Measurements from ENCODE around the gene ANGPTL4. TPM values are rescaled to one million over a fixed set of nuclear protein-coding genes. Genes with fewer than 3 reads are reported as not detected.

Gene ANGPTL4
- total and polyA plus RNA-seq, 2 of the 13 experiments (the other 11 are each of a cell fraction or from before 2014, with no cell fraction given) = 0.80 to 21.7 TPM

- TF ChIP-seq, protein P1, sequence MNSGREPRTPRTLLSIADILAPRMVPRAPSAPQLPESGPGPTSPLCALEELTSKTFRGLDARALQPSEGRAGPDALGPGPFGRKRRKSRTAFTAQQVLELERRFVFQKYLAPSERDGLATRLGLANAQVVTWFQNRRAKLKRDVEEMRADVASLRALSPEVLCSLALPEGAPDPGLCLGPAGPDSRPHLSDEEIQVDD (CRISPR knock-in tag; IDR thresholded peaks at IDR 0.05; ENCODE audit: borderline replicate concordance) = no peak
- TF ChIP-seq CREM (IDR thresholded peaks at IDR 0.05) (0 out of 2 replicates have a peak, but pooled peaks have one; percentile 40), CREM (CRISPR knock-in tag; IDR thresholded peaks at IDR 0.05) (no peak), IRF2 (CRISPR knock-in tag; IDR thresholded peaks at IDR 0.05) (0 out of 2 replicates have a peak, but pooled peaks have one; percentile 17), ATF4 (CRISPR knock-in tag; IDR thresholded peaks at IDR 0.05) (no peak), ZNF143 (CRISPR knock-in tag; IDR thresholded peaks at IDR 0.05) (no peak), NAIF1 (CRISPR knock-in tag; IDR thresholded peaks at IDR 0.05; ENCODE audit: borderline replicate concordance) (no peak), FOXK1 (CRISPR knock-in tag; IDR thresholded peaks at IDR 0.05; ENCODE audit: borderline replicate concordance, low read depth) (peak; percentile 62; the same call in 1 of the 2 replicates), SP5 (CRISPR knock-in tag; IDR thresholded peaks at IDR 0.05; ENCODE audit: borderline replicate concordance, low read depth) (peak; percentile 94), SALL2 (CRISPR knock-in tag; IDR thresholded peaks at IDR 0.05) (no peak), ZBTB8A (CRISPR knock-in tag; IDR thresholded peaks at IDR 0.05; ENCODE audit: borderline replicate concordance, low read depth) (no peak), ZNF777 (CRISPR knock-in tag; IDR thresholded peaks at IDR 0.05) (no peak), DNMT1 (CRISPR knock-in tag; IDR thresholded peaks at IDR 0.05) (no peak), XRCC5 (optimal IDR thresholded peaks at IDR 0.05; ENCODE audit: low read length) (no peak), CREB1 (IDR thresholded peaks at IDR 0.05) (peak; percentile 81), CREB1 (CRISPR knock-in tag; IDR thresholded peaks at IDR 0.05) (peak; percentile 68), DDIT3 (CRISPR knock-in tag; IDR thresholded peaks at IDR 0.05) (no peak), FOXC1 (CRISPR knock-in tag; IDR thresholded peaks at IDR 0.05; ENCODE audit: borderline replicate concordance) (no peak), ZFP36L1 (CRISPR knock-in tag; IDR thresholded peaks at IDR 0.05) (no peak), FOSL2 (CRISPR knock-in tag; IDR thresholded peaks at IDR 0.05) (peak; percentile 97), ZNF280B (CRISPR knock-in tag; IDR thresholded peaks at IDR 0.05; ENCODE audit: borderline replicate concordance) (no peak), NRL (CRISPR knock-in tag; IDR thresholded peaks at IDR 0.05; ENCODE audit: borderline replicate concordance) (no peak), ZBTB1 (CRISPR knock-in tag; IDR thresholded peaks at IDR 0.05; ENCODE audit: borderline replicate concordance) (no peak), CENPT (CRISPR knock-in tag; IDR thresholded peaks at IDR 0.05; ENCODE audit: low read depth) (no peak), ZNF292 (CRISPR knock-in tag; IDR thresholded peaks at IDR 0.05; ENCODE audit: borderline replicate concordance, low read depth) (peak; percentile 53; the same call in 1 of the 2 replicates)
- TF ChIP-seq, protein P2, sequence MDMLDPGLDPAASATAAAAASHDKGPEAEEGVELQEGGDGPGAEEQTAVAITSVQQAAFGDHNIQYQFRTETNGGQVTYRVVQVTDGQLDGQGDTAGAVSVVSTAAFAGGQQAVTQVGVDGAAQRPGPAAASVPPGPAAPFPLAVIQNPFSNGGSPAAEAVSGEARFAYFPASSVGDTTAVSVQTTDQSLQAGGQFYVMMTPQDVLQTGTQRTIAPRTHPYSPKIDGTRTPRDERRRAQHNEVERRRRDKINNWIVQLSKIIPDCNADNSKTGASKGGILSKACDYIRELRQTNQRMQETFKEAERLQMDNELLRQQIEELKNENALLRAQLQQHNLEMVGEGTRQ (IDR thresholded peaks at IDR 0.05; ENCODE audit: low read depth, low read length) = no peak
- TF ChIP-seq, protein P2 (CRISPR knock-in tag; IDR thresholded peaks at IDR 0.05; ENCODE audit: borderline replicate concordance) = no peak
Measured at GRCh38 chr19:8423817-8424223, 59.9 kb downstream of the ANGPTL4 start (continued).
